Right renal pelvis (tissue), 4 donors: ENCODE measurements around the gene C12orf60. TPM values are rescaled to one million over a fixed set of nuclear protein-coding genes. Genes with fewer than 3 reads are reported as not detected.
A peak's percentile ranks its signal among the peaks of the same experiment; 100 is the strongest.

Experiments
- DNase-seq, 4 donors: peaks; one replicate each; pipeline ENCODE4 v3.0.0-alpha.2; 2013; ENCODE audit warnings: low read depth in 4 of 4, low spot score in 3 of 4, missing footprints in 1 of 4
- polyA plus RNA-seq, 4 donors: library from polyadenylated mRNA; unstranded; fragments of 120-200 nt; gene quantifications; one replicate each; pipeline ENCODE4 v1.2.1, GENCODE V29; 2013; ENCODE audit not compliant: insufficient read length in 4 of 4

The C12orf60 gene
- polyA plus RNA-seq, 4 donors: 4.7 to 6.8 (median 4.9) TPM

DNA sequence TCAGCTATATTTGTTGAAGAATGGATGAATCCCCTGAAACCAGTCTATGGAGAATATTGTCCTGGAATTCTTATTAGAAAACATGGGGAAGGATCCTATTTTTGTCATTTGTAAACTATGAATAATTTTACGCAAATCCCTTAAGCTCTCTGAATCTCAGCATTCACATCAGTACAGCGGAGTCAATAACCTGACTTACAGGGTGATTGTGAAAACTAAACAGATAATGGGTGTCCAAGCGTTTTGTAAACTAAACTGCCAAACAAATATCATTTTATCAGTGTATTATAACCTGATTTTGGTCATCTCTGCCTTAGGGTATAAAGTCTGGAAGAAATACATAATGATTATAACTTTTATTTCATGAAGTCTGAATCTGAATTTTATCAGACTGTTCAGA is 29.9 kb downstream of the C12orf60 start:
- no peak for DNase-seq

DNA sequence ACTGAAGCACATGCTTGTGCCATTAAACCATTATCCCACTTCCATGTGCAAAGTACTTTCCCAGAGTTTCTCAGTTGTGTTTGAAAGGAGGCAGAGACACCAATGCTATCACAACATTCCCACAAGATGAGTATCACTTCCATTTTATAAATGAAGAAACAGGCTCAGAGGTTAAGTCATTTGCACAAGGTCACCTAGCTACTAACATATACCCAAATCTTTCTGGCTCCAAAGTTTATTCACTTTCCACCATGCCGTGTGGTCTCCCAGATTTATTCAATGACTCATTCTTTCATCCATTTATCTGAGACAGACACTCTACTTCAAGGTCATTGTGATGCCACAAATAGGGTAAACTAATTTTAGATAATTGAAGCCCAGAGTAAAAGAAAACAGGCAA is 30.5 kb downstream of the C12orf60 start:
- no peak for DNase-seq

DNA sequence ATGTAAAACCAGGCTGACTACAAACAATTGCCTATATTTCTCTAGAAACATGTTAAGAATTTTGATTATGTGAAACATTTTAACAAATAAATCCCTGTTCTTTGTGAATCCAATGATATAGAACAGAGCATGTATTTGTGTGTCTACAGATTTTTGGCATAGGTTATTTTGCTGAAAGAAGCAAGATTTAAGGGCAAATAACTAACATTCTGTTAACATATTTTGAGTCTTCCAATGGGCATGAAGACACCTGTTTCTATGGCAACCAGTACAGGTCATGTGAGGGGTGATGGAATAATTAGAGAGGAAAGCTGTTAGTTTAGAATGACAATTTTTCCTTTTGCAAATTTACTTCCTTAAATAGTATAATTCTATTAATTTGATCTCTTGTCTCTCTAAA is 31.0 kb downstream of the C12orf60 start:
- no peak for DNase-seq

DNA sequence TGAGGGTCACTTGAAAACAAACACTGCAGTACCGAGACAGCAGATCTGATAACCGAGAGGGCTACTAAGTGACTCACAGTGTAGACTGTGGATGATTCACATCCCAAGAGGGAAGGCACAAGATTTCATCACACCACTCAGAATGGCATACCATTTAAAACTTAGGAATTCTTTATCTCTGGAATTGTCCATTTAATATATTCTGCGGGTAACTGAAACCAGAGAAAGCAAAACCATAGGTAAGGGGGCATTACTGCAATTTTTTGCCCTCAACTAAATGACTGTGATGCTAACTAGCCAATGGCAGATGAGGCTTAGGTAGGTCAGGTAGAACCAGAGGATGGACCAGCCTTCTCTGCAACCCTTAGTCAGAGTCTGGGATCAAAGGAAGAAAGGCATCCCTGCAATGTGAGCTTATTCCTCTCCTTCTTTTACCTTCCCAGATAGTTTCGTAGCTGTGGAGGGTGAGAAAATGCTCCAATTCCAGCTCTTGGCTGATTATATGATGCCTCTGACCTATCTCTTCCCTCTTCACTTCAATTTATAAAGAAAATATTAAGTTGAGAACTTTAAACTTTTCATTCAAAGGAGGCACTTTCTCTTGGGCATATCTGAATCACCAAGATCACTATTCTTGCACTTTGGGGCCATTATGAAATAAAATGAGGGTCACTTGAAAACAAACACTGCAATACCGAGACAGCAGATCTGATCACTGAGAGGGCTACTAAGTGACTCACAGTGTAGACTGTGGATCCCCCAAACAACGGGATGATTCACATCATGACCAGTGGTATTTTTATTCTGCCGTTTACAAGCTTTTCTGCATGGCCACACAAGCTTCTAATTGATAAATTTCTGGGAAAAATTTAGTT is 33.1 kb downstream of the C12orf60 start:
- DNase-seq: no peak

DNA sequence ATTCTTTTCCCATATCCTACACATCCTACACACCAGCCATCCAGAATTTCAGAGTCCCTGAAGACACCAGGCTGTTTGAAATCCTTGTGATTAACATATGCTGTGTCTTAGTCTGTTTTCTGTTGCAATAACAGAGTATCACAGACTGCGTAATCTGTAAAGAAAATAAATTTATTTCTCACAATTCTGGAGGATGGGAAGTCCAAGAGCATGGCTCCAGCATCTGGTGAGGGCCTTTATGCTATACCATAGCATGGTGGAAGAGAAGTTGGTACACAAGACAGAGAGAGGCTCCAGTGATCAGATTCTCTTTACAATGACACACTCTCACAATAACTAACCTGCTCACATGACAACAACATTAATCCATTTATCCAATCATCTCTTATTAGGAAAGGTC is 35.8 kb downstream of the C12orf60 start:
- DNase-seq: no peak

DNA sequence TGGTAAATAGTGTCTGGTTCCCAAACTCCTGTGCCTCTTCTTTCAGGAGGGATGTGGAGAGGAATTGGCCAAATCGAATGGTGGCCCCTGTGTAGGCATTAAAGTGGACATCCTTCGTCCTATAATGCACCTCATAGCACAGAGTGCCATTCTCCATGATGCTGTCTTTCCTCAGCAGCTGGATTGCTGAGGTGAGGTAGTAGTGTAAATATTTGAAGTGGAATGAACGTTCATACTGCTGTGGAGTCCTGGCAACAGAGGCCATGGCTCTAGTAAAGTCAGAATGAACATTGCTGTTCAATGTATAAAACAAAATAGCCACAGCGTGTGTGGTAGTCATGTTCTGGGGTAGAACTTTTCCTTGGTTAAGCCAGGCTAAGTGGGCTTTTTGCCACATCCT is 37.1 kb downstream of the C12orf60 start:
- no peak for DNase-seq

DNA sequence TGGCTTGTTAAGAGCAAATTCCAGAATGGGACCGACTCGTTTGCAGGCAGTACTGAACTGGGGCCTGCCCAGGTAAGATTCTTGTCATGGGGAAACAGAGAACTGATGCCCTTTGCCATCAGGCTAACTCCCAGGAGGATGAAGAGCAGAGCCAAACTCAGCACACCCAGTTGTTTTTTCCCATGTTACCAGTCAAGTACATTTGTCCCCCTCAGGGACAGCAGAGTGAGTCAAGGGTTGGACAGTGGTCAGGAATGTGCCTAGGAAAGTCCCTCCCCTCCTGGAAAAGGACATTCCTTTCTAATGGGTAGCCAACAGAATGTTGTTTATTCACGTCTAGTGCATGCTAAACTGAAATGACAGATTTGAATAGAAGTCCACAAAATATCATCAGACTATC is 38.3 kb downstream of the C12orf60 start:
- DNase-seq: no peak

DNA sequence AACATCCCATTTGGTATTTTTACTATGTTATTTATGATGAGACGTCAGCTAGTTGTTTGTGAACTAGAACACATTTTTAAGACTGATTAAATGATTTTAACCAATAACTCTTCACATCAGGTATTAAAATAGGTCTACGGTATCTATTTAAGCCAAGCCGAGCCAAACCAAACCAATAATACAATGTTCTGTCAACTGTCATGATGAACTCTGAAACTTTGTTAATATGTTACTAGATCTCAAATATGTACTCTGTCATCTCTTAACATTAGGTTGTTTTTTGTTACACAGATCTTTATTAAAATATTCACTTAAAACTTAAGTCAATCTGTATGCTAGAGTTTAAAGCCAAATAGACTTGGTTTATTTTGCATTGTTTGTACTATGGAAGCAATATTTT is 38.8 kb downstream of the C12orf60 start:
- no peak for DNase-seq

DNA sequence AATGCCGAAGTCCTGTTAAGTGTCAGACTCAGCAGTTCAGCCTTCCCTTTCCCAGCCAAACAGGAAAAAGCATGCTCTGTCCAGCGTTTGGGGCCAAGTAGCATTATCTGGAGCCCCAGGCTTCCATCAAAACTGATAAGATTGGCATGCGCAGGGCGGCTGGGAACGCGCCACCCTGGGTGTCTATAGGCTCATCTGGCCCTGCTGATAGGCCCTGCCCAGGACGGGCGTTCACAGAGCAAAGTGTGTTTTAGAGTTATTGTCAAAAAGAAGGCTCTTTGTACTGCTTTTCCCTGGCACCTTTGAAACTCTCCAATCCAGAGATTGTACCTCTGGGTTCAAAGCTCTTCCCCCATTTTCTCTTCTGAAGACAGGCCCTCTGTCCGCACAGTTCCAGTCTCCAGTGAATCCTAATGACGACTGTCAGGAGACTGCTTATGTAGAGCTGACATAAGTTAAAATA is 40.0 kb downstream of the C12orf60 start, which contains the start of gene ART4:
TSS of gene ART4 (minus strand) at position 102 of the 463 bp plus-strand sequence. CDS start 413 bp downstream, outside the sequence.
- no peak for DNase-seq

DNA sequence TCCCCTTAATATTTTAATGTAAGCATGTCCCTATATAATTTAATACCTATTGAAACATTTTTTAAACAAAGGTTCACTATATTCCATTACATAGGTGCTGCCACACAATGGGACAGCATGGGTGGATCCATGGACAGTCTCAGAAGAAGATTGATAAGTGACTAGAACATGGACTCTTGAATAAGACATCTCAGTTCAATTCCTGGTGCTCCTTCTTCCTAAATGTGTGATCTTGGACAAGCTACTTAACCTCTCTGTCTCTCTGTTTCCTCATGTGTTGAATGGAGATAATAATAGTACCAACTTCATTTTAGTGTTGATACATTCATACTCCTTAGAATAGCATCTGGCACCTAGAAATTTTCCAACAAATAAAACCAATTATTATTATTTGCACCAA is 40.9 kb downstream of the C12orf60 start:
- DNase-seq: no peak

DNA sequence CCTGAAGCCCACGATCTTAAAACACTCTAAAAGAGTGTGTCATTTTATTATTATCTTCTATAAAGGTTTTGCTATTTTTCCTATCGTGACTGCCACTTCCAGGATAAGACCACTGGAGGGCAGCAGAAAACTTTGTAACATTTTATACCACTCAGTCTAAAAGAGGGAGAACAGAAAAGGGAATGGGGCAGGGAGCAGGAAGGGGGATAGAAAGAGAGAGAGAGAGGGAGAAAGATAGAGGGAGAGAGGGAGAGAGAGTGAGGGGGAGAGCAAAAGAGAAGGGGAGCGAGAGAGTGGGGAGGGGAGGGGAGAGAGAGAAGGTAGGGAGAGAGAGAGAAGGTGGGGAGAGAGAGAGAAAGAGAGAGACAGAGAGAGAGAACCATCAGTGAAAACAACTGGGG is 41.9 kb downstream of the C12orf60 start:
- DNase-seq: peak in 3 of 4 donors; percentile 51 to 58 (median 53)

DNA sequence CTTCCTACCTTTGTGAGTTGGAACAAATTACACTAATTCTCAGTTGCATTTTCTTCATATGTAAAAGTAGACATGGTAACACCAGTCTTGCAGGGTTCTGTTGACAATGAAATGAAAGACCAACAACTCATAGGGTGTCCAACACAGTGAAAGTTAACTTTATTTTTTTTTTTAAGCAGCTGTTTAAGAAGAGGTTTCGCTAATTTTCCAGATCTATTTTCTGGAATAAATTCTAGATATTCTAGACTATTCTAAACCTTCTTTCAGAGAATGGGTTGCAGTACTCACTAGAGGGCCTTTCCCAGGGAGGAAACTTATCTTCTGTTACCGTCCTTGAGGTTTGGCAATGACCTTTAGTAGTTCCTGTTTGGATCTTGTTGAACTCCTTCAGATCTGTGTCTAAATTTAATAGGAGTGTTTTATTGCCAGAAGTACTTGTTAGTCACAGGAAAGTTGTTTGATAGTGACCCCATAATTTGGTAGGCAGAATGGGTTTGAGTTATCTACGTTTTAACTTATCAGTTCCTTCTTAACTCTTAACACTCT is 42.6 kb downstream of the C12orf60 start:
- no peak for DNase-seq

DNA sequence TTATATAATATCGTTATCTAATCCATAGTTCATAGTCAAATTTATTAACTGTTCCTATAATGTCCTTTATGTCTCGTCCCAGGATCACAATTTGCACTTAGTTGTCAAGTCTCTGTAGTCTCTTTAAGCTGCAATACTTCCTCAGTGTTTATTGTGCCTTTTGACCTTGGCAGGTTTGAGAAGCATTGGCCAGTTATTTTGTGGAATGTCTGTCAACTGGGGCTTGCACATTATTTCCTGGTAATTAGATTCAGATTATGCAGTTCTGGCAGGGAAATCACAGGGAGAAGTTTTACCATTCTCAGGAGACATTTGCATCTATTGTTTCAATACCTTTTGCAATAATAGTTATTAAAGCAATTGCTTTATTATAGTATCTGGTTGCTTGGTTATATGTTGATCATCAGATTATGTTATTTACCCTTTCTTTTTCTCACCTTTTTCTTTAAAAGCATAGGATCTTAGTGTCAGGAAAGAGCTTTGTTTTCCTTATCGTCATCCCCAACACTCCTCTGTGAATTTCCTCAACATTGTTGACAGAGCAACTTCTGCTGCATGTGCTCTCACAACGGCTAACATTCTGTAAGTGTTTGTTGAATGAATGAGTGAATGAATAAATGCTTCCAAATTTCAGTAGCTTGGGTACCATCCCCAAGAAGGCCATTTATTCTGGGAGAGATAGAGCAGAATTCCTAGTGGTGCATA is 43.6 kb downstream of the C12orf60 start:
- DNase-seq: no peak

DNA sequence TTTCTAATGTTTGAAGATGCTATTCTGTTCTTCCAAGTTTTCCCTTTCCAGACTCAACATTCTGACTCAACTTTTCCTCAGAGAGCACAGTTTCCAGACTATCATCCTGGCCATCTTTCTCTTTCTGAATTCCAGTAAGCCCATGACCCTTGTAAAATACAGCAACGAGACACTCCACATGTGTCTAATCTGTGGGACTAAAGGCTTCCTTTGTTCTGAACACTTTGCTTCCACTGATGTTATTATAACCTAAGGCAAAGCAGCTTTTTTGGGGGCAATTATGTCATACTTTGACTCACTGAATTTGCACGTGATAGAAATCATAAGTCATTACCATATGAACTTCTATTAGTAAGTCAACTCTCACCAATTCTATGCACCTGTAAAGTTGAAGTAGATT is 46.2 kb downstream of the C12orf60 start:
- DNase-seq: no peak

DNA sequence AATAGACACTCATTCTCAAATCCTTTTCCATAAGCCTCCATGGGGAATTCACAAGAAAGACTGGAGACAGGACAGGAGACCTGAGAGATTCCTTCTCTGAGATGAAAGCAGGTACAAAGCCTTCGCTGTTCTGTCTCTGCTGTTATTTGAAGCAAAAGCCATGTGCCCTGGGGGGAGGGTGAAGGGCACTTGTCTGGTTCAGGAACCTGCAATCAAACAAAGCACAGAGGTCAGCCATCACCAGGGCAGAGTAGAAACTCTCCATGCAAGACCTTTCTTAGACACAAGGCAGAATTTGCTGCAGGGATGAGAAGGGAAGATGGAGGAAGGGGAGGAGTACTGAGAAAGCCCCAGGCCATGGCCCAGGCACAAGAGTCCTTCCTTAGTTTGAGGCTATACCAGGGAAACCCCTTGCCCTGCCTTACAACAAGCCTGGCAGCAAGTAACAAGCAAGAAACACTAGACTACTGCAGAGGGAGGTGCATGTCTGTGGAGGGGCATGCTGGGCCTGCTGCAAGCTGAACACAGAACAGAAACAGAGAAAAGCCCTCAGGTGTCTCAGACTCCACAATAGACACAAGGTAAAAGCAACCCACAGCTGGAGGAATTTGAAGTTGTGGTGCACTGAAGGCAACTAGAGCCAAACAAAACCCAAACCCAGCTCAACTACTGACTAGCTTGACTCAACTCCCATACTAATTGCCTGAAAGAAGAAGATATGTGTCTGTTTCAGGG is 47.6 kb downstream of the C12orf60 start:
- DNase-seq: no peak

DNA sequence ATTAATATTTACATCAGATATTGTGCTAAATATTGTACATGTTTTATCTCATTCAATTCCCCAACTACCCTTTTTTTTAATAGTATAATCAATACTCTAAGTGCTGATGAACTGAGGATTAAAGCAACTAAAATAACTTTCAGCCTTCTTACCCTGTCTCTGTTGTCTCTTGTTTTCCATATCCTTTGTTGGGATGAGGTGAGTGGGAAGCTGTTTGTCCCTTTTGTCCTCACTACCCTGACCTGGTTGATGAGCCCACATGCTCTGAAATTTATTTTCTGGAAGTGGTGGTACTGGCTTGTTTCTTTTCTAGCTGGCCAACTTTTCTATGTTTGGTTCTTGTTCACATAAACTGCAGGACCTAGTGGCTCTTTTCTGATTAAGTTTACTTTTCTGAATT is 49.4 kb downstream of the C12orf60 start:
- no peak for DNase-seq

DNA sequence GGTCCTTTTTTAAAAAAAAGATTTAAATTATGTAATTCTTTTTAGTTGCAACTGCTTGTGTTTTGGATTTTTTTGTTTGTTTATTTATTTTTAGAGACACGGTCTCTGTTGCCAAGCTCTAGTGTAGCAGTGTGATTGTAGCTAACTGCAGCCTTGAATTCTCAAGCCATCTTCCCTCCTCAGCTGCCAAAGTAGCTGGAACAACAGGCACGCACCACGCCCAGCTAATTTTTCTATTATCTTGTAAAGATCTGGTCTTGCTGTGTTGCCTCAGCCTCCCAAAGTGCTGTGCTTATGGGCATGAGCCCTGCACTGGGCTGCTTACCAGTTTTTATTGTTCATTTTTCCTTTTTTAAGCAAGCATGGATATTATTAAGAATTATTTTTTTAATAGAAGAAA is 50.5 kb downstream of the C12orf60 start:
- no peak for DNase-seq

DNA sequence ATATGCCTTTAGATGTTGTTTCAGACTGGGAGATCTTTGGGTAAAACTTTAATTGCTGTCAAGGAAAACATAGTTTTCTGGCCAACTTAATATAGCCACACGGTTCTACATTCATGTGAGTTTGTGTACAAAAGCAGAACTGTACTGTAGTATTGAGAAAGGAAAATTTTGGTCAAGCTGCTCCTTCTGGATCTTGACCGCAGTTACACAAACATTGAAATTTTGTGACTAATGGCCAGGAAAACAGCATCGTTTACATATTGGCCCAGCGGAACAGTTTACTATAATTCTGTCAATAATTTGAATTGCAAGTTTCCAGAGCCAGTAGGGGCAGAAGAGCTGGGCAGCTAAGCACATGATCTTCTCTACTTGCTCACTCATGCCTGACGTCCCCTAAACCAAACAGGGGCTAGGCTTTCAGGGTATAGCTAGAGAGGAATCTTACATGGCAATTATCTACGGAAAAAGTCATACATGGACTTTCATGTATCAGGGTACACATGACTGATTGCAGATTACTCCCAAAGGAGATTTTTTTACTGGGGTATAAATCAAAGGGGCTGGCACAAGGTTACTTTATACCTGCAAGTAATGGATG is 51.2 kb downstream of the C12orf60 start:
- DNase-seq: no peak

DNA sequence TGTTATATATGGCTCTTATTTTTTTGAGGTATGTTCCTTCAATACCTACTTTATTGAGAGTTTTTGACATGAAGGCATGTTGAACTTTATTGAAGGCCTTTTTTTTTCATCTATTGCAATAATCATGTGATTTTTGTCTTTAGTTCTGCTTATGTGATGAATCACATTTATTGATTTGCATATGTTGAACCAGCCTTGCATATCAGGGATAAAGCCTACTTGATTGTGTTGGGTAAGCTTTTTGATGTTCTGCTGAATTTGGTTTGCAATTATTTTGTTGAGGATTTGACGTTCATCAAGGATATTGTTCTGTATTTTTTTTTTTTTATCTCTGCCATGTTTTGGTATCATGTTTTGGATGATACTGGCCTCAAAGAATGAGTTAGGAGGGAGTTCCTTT is 55.0 kb downstream of the C12orf60 start:
- no peak for DNase-seq

DNA sequence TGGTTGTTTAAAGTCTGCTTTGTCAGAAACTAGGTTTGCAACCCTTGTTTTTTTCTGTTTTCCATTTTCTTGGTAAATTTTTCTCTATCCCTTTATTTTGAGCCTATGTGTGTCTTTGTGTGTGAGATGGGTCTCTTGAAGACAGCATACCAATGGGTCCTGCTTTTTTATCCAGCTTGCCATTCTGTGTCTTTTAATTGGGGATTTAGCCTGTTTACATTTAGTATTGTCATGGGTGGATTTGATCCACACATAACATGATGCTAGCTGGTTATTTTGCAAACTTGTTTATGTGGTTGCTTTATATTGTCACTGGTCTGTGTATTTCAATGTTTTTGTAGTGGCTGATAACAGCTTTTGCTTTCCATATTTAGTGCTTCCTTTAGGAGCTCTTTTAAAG is 57.0 kb downstream of the C12orf60 start:
- no peak for DNase-seq
